ENCODE results near the gene PSME2. TPM values are rescaled to one million over a fixed set of nuclear protein-coding genes. Genes with fewer than 3 reads are reported as not detected.
A peak's percentile ranks its signal among the peaks of the same experiment; 100 is the strongest.

PSME2 gene
- total RNA-seq, 1 donor from 2014 or later: 106 TPM

DNA sequence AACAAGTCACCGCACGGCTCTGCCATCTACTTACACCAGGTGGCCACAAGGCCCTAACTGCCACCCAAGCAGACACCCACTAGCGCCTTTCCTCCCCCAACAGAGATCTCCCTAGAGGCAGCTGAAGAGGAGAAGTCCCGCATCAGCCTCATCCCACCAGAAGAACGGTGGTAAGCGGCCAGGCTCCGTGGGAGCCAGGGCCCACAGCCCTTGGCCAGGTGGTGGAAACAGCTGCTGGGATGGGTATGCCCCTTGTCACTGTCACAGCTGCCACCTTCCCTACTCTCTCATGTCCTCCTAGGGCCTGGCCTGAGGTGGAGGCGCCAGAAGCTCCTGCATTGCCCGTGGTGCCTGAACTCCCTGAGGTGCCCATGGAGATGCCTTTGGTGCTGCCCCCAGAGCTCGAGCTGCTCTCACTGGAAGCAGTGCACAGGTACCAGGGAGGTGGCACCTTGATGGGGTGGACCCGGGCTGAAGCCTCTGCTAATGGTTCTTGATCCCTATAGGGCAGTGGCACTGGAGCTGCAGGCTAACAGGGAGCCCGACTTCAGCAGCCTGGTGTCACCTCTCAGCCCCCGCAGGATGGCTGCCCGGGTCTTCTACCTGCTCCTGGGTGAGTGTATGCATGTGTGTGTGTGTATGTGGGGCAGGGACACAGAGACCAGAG lies 33.0 kb upstream of the PSME2 start:
- no peak for DNase-seq (ENCODE audit: low spot score)

DNA sequence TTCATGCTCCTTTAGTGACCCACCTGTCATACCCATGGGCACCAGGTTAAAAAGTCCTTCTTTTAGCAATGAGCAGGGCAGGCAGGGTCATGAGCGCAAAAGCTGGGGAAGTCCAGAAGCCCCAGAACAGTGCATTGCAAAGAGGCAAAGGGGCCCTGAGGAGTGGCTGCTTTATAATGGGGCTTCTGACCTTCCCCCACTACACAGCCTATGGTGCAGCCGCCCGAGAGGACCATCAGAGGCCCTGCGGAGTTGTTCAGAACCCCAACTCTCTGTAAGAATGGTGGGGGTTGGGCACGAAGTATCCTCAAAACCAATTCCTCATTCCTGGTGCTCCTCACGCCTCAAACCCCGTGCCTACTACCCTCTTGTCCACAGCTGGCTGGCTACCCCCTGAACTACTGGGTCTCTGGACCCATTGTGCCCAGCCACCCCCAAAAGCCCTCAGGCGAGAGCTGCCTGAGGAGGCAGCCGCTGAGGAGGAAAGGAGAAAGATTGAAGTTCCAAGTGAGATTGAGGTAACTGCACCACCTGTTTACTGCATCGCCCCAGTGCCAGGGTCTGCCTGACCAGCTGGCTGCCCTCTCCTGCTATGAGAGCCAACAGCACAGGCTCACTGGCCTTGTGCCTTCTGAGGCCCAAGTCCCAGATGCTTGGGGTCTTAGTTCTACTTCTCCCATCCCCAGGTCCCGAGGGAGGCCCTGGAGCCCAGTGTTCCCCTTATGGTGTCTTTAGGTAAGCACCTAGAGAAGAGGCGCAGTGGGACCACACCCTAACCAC lies 32.2 kb upstream of the PSME2 start:
- DNase-seq (ENCODE audit: low spot score): no peak

DNA sequence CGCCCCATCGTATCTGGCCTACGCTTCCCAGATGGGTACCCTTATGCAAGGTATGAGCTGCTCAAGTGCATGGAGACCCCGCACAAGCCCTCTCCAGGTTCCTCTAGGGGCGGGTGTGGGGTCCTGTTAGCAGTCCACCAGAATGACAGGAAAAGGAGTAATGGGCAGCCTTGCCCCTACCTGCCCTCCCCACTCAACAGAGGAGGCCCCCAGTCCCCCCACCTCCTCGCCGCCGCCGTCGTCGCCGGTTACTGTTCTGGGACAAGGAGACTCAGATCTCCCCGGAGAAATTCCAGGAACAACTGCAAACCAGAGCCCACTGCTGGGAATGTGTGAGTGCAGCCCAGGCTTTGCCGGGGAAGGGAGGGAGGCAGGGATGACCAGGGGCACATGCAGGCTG lies 31.5 kb upstream of the PSME2 start:
- no peak for DNase-seq (ENCODE audit: low spot score)

- no peak for DNase-seq (ENCODE audit: low spot score)
These were observed 30.8 kb upstream of the PSME2 start for GRCh38 chr14:24177041-24177825.

DNA sequence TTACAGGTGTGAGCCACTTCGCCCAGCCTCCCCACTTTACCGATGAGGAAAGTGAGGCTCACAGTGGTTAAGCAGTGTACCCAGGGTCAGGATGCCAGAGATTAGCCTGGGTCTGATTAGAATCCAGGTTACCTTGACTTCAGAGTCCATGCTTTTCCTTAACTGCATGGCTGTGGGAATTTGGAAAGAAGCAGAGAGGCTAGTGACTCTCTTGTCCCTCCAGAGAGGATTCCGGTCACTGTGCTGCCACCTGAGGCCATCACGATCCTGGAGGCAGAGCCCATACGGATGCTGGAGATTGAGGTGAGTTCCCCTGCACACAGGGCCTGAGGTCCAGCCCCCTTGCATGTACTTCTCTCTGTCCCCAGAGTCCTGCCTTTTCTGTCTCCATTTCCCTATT lies 30.2 kb upstream of the PSME2 start:
- no peak for DNase-seq (ENCODE audit: low spot score)

DNA sequence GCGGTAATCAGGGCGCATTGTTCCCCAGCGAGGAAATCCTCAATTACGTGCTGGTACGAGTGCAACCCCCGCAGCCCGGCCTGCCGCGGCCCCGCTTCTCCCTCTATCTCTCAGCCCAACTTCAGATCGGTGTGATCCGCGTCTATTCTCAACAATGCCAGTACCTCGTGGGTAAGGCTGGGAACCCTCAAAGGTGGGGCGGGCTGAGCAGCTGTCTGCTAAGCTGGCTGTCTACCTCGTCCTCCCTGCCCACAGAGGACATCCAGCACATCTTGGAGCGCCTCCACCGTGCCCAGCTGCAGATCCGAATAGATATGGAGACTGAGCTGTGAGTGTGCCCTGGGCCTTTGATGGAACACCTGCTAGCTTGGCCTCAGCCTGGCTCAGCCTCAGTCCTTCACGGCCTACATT lies 26.5 kb upstream of the PSME2 start:
- no peak for DNase-seq (ENCODE audit: low spot score)

GRCh38 chr14:24172261-24172860 lies 26.0 kb upstream of the PSME2 start:
- no peak for DNase-seq (ENCODE audit: low spot score)

GRCh38 chr14:24171422-24172260 lies 25.2 kb upstream of the PSME2 start, which contains the start of gene REC8:
Gene REC8, plus strand, starts transcription at chr14:24172080. Its CDS starts 473 bp downstream, at chr14:24172553.
- DNase-seq (ENCODE audit: low spot score): peak; percentile 96

DNA sequence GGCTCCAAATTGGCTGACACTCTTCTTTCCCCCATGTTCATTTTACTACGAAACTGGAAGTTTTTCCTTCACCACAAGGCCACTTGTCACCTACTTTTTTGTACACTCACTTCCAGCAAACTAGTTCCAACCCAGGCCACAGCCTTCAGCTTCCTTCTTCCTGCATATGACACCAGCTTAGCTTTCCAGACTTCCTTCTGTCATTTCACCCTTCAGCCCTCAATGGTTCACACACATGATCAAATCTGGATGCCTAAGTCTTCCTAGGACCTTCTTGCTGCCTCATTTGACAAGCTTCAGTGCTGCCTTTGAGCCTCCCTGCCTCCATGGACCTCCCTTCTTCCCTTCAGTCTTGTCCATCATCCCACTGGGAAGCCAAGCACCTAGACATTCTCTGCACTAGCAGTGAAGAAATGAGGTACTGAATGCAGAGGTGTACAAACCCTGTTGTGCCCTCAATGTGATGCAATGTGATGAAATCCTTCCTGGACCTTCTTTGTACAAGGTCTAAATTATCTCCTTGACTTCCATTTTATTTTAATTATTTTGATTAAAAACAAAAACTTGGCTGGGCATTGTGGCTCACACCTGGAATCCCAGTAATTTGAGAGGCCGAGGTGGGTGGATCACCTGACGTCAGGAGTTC lies 21.2 kb upstream of the PSME2 start:
- DNase-seq (ENCODE audit: low spot score): no peak

GRCh38 chr14:24165785-24166184 lies 19.4 kb upstream of the PSME2 start:
- DNase-seq (ENCODE audit: low spot score): no peak

- no peak for DNase-seq (ENCODE audit: low spot score)
These were observed 18.1 kb upstream of the PSME2 start for GRCh38 chr14:24164518-24164991.

DNA sequence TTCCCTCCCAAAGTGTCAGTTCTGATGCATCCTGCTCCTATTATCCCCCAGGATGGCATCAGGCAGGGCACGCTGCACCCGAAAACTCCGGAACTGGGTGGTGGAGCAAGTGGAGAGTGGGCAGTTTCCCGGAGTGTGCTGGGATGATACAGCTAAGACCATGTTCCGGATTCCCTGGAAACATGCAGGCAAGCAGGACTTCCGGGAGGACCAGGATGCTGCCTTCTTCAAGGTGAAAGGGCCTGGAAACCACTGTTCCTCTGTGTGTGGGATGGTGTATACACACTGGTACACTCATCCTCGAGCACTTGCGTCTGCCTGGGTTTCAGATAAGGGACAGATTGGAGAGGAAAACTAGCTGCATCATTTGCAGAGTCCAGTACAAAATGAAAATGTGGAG lies 15.7 kb upstream of the PSME2 start:
- no peak for DNase-seq (ENCODE audit: low spot score)

GRCh38 chr14:24160850-24161804 lies 14.7 kb upstream of the PSME2 start, which contains the start of gene IRF9:
Gene IRF9, plus strand, starts transcription at chr14:24161265. Its CDS starts 880 bp downstream, at chr14:24162145.
- peak; percentile 98 for DNase-seq (ENCODE audit: low spot score)

GRCh38 chr14:24160499-24160849 lies 14.1 kb upstream of the PSME2 start:
- DNase-seq (ENCODE audit: low spot score): no peak

DNA sequence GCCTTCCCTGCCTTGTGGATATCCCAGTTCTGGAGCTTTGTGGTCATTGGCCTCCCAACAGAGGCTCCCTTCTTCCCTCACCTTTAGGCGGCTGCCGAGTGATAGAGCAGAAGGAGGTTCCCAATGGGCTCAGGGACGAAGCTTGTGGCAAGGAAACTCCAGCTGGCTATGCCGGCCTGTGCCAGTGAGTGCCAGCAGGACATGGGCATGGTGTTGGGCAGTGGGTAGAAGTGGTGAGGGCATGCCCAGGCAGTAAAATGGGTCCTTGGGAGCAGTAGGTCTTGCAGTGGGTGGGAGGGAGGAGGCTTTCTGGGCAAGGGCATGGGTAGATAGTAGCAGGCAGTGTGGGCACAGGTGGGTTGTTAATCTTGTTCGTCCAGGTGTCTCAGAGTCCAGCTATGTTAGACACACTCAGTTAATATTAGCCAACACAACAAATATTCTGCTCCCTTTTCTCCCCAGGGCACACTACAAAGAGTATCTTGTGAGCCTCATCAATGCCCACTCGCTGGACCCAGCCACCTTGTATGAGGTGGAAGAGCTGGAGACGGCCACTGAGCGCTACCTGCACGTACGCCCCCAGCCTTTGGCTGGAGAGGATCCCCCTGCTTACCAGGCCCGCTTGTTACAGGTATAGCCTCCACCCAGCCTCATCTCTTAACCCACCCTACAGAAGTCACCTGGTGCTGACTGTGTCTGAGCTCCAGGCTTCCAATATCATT lies 13.5 kb upstream of the PSME2 start:
- DNase-seq (ENCODE audit: low spot score): no peak

DNA sequence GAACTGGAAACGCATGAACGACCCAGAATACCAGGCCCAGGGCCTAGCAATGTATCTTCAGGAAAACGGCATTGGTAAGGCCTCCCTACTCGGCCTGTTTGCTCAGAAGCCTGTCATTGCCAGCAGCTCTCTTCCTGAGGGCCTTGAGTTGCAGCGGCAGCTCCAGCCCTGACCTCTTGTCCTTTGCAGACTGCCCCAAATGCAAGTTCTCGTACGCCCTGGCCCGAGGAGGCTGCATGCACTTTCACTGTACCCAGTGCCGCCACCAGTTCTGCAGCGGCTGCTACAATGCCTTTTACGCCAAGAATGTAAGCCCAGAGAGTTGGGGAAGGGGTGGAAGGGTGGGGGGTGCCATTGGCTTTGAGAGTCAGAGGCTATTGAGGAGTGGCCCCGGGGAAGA lies 10.9 kb upstream of the PSME2 start:
- no peak for DNase-seq (ENCODE audit: low spot score)

DNA sequence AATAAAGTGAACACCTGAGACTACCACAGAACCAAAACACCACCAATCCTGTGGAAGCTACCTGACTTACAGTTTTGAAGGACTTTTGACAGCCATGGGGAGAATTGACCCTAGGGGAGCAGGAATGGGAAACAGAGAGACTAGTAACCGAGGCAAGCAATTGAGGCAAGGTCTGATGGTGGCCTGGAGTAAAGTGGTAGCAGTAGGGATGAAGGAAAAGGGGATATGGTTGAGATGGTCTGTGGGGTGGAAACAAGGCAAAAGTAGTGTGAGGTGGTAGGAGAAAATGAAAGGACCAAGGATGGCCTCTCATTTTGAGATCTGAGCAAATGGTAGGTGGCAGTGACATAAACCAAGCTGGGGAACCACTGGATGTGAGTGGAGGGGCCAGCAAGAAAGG lies 10.4 kb upstream of the PSME2 start:
- no peak for DNase-seq (ENCODE audit: low spot score)

DNA sequence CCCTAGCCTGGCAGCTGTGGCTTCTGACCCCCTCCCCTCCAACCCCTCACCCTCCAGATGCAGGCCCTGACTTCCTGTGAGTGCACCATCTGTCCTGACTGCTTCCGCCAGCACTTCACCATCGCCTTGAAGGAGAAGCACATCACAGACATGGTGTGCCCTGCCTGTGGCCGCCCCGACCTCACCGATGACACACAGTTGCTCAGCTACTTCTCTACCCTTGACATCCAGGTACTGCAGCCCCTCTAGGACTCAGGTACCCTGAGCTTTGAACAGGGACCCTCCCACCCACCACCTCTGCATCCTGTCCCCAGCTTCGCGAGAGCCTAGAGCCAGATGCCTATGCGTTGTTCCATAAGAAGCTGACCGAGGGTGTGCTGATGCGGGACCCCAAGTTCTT lies 8.7 kb upstream of the PSME2 start:
- no peak for DNase-seq (ENCODE audit: low spot score)

All from mucosa of gallbladder (tissue), 1 donor.